ENCODE measurements around the gene PRICKLE2. TPM values are rescaled to one million over a fixed set of nuclear protein-coding genes. Genes with fewer than 3 reads are reported as not detected.

The PRICKLE2 gene
- polyA plus RNA-seq, 1 donor (not counting 4 experiments of a cell fraction or from before 2014, with no cell fraction given): 7.8 TPM

GRCh38 chr3:64079369-64080150 lies 145.7 kb downstream of the PRICKLE2 start:
- H3K27ac ChIP-seq (ENCODE audit: control insufficient read depth, insufficient read depth, low read length): no peak overlapping the region
- H3K36me3 ChIP-seq (ENCODE audit: control insufficient read depth in 2 of 2, extremely low read depth in 1 of 2, insufficient read depth in 2 of 2, low read length in 2 of 2): no peaks in the 10 kb centered on the region
- no peak overlapping the region for H2AFZ ChIP-seq (ENCODE audit: control insufficient read depth, low read length)
- dilution Hi-C loops (cut with MboI; ENCODE audit: extremely low pct_ligation_motif_present, low sequenced_read_pairs): no loop called here
- no peak overlapping the region for H3K4me3 ChIP-seq (ENCODE audit: control insufficient read depth in 2 of 3, extremely low read depth in 1 of 3, insufficient read depth in 2 of 3, low read depth in 1 of 3, low read length in 3 of 3)
- peaks cover 7% of the 10 kb centered on the region for H3K4me1 ChIP-seq (ENCODE audit: control insufficient read depth, extremely low read depth, insufficient read depth, low read length)
- no peak for DNase-seq (ENCODE audit: low read depth, low spot score)
- H3K9ac ChIP-seq (ENCODE audit: control insufficient read depth, extremely low read depth, insufficient read depth, low read length): no peak overlapping the region
- no peaks in the 10 kb centered on the region for H4K20me1 ChIP-seq (ENCODE audit: control insufficient read depth, extremely low read depth, insufficient read depth, low read length)
- H3K79me2 ChIP-seq (ENCODE audit: control insufficient read depth, insufficient read depth, low read length): no peaks in the 10 kb centered on the region
- no peak for FAIRE-seq
- H3K27me3 ChIP-seq (ENCODE audit: control insufficient read depth, extremely low read depth, insufficient read depth, low read length): no peaks in the 10 kb centered on the region
- no peak for TF ChIP-seq CTCF (optimal IDR thresholded peaks at IDR 0.05 in 1 of 3, IDR thresholded peaks at IDR 0.05 in 1 of 3, conservative IDR thresholded peaks at IDR 0.05 in 1 of 3; ENCODE audit: extremely low read depth in 1 of 3, insufficient read depth in 2 of 3, low read length in 3 of 3)
- no peak for TF ChIP-seq EZH2 (IDR thresholded peaks at IDR 0.05; ENCODE audit: low read length)
- no peak overlapping the region for H3K4me2 ChIP-seq (ENCODE audit: control insufficient read depth, extremely low read depth, insufficient read depth, low read depth, low read length)
- no peaks in the 10 kb centered on the region for H3K9me3 ChIP-seq (ENCODE audit: control insufficient read depth, low read depth, low read length)
- H3K9me1 ChIP-seq (ENCODE audit: control insufficient read depth, extremely low read depth, insufficient read depth, low read length): no peaks in the 10 kb centered on the region

- TF ChIP-seq CTCF (optimal IDR thresholded peaks at IDR 0.05 in 1 of 3, IDR thresholded peaks at IDR 0.05 in 1 of 3, conservative IDR thresholded peaks at IDR 0.05 in 1 of 3; ENCODE audit: extremely low read depth in 1 of 3, insufficient read depth in 2 of 3, low read length in 3 of 3) (no peak), EZH2 (IDR thresholded peaks at IDR 0.05; ENCODE audit: low read length) (no peak)
- no peak for FAIRE-seq
- Histone ChIP-seq H3K9me3 (ENCODE audit: control insufficient read depth, low read depth, low read length) (no peaks in the 10 kb centered on the region), H3K4me1 (ENCODE audit: control insufficient read depth, extremely low read depth, insufficient read depth, low read length) (peaks cover 1% of the 10 kb centered on the region), H3K4me2 (ENCODE audit: control insufficient read depth, extremely low read depth, insufficient read depth, low read depth, low read length) (no peak overlapping the region), H4K20me1 (ENCODE audit: control insufficient read depth, extremely low read depth, insufficient read depth, low read length) (no peaks in the 10 kb centered on the region), H3K4me3 (ENCODE audit: control insufficient read depth in 2 of 3, extremely low read depth in 1 of 3, insufficient read depth in 2 of 3, low read depth in 1 of 3, low read length in 3 of 3) (no peak overlapping the region), H3K9me1 (ENCODE audit: control insufficient read depth, extremely low read depth, insufficient read depth, low read length) (no peaks in the 10 kb centered on the region), H3K79me2 (ENCODE audit: control insufficient read depth, insufficient read depth, low read length) (no peaks in the 10 kb centered on the region), H2AFZ (ENCODE audit: control insufficient read depth, low read length) (no peak overlapping the region), H3K36me3 (ENCODE audit: control insufficient read depth in 2 of 2, extremely low read depth in 1 of 2, insufficient read depth in 2 of 2, low read length in 2 of 2) (no peaks in the 10 kb centered on the region), H3K27me3 (ENCODE audit: control insufficient read depth, extremely low read depth, insufficient read depth, low read length) (no peaks in the 10 kb centered on the region), H3K9ac (ENCODE audit: control insufficient read depth, extremely low read depth, insufficient read depth, low read length) (no peak overlapping the region), H3K27ac (ENCODE audit: control insufficient read depth, insufficient read depth, low read length) (no peak overlapping the region)
- dilution Hi-C loops (cut with MboI; ENCODE audit: extremely low pct_ligation_motif_present, low sequenced_read_pairs): no loop called here
- DNase-seq (ENCODE audit: low read depth, low spot score): no peak
Measured at GRCh38 chr3:64078966-64079365, 146.3 kb downstream of the PRICKLE2 start.
